ENCODE measurements around the gene PACS1.

PACS1 gene

GRCh38 chr11:66259225-66259624, 189.2 kb downstream of the PACS1 start:
- no peak for DNase-seq

GRCh38 chr11:66259956-66260355, 189.9 kb downstream of the PACS1 start:
- TF ChIP-seq EZH2 (optimal IDR thresholded peaks at IDR 0.05; ENCODE audit: low read depth, low read length), result no peak
- TF ChIP-seq, protein P1, sequence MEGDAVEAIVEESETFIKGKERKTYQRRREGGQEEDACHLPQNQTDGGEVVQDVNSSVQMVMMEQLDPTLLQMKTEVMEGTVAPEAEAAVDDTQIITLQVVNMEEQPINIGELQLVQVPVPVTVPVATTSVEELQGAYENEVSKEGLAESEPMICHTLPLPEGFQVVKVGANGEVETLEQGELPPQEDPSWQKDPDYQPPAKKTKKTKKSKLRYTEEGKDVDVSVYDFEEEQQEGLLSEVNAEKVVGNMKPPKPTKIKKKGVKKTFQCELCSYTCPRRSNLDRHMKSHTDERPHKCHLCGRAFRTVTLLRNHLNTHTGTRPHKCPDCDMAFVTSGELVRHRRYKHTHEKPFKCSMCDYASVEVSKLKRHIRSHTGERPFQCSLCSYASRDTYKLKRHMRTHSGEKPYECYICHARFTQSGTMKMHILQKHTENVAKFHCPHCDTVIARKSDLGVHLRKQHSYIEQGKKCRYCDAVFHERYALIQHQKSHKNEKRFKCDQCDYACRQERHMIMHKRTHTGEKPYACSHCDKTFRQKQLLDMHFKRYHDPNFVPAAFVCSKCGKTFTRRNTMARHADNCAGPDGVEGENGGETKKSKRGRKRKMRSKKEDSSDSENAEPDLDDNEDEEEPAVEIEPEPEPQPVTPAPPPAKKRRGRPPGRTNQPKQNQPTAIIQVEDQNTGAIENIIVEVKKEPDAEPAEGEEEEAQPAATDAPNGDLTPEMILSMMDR (IDR thresholded peaks at IDR 0.05; ENCODE audit: low read length), result no peak
- no peak overlapping the region for H3K4me3 ChIP-seq (ENCODE audit: low read length)
- no peak overlapping the region for H3K27ac ChIP-seq (ENCODE audit: low read length)
- no peak overlapping the region for H2AFZ ChIP-seq (ENCODE audit: low read length)
- H3K4me2 ChIP-seq (ENCODE audit: low read depth, low read length), result no peak overlapping the region
- no peak overlapping the region for H3K9ac ChIP-seq (ENCODE audit: low read length)
- no peak for DNase-seq
- H3K27me3 ChIP-seq (replicated peaks; ENCODE audit: insufficient read depth, low read length), result no peaks in the 10 kb centered on the region
- H3K36me3 ChIP-seq (replicated peaks; ENCODE audit: insufficient read depth, low read length), result no peaks in the 10 kb centered on the region
- H3F3A ChIP-seq (ENCODE audit: insufficient read depth, low read length), result peaks cover 4% of the 10 kb centered on the region; the same call in 1 of the 2 replicates
- no peaks in the 10 kb centered on the region for H3K9me2 ChIP-seq (replicated peaks; ENCODE audit: insufficient read depth, low read length)
- H3K9me3 ChIP-seq (replicated peaks; ENCODE audit: insufficient read depth, low read length), result no peaks in the 10 kb centered on the region
- H3K4me1 ChIP-seq (ENCODE audit: low read length), result peaks cover 8% of the 10 kb centered on the region
- H3K79me2 ChIP-seq (ENCODE audit: low read length), result peaks cover 28% of the 10 kb centered on the region
- no peaks in the 10 kb centered on the region for H4K20me1 ChIP-seq (ENCODE audit: insufficient read depth, low read length)

More at GRCh38 chr11:66259225-66259624, 189.2 kb downstream of the PACS1 start:
- H3K9me2 ChIP-seq (replicated peaks; ENCODE audit: insufficient read depth, low read length), result no peaks in the 10 kb centered on the region
- H2AFZ ChIP-seq (ENCODE audit: low read length), result no peak overlapping the region
- TF ChIP-seq EZH2phosphoT487 (IDR thresholded peaks at IDR 0.05; ENCODE audit: low read length) (no peak), EZH2 (optimal IDR thresholded peaks at IDR 0.05; ENCODE audit: low read depth, low read length) (no peak)
- TF ChIP-seq, protein P1 (IDR thresholded peaks at IDR 0.05; ENCODE audit: low read length), result no peak
- H4K20me1 ChIP-seq (ENCODE audit: insufficient read depth, low read length), result no peaks in the 10 kb centered on the region
- H3K9ac ChIP-seq (ENCODE audit: low read length), result no peak overlapping the region; the same call in 1 of the 2 replicates
- H3K4me2 ChIP-seq (ENCODE audit: low read depth, low read length), result peak overlapping the region; percentile 97; the same call in 1 of the 2 replicates
- H3F3A ChIP-seq (ENCODE audit: insufficient read depth, low read length), result peaks cover 4% of the 10 kb centered on the region; the same call in 1 of the 2 replicates
- H3K79me2 ChIP-seq (ENCODE audit: low read length), result peaks cover 28% of the 10 kb centered on the region
- H3K9me3 ChIP-seq (replicated peaks; ENCODE audit: insufficient read depth, low read length), result no peaks in the 10 kb centered on the region
- H3K27me3 ChIP-seq (replicated peaks; ENCODE audit: insufficient read depth, low read length), result no peaks in the 10 kb centered on the region
- H3K27ac ChIP-seq (ENCODE audit: low read length), result no peak overlapping the region
- H3K4me1 ChIP-seq (ENCODE audit: low read length), result peaks cover 8% of the 10 kb centered on the region
- H3K36me3 ChIP-seq (replicated peaks; ENCODE audit: insufficient read depth, low read length), result no peaks in the 10 kb centered on the region
- H3K4me3 ChIP-seq (ENCODE audit: low read length), result no peak overlapping the region

GRCh38 chr11:66261578-66261977, 191.5 kb downstream of the PACS1 start:
- no peak for DNase-seq
- no peaks in the 10 kb centered on the region for H3K36me3 ChIP-seq (replicated peaks; ENCODE audit: insufficient read depth, low read length)
- peaks cover 8% of the 10 kb centered on the region for H3K4me1 ChIP-seq (ENCODE audit: low read length)
- H4K20me1 ChIP-seq (ENCODE audit: insufficient read depth, low read length), result no peaks in the 10 kb centered on the region
- H3K27ac ChIP-seq (ENCODE audit: low read length), result no peak overlapping the region
- no peak overlapping the region for H3K4me2 ChIP-seq (ENCODE audit: low read depth, low read length)
- peaks cover 28% of the 10 kb centered on the region for H3K79me2 ChIP-seq (ENCODE audit: low read length)
- H3K4me3 ChIP-seq (ENCODE audit: low read length), result no peak overlapping the region
- peaks cover 4% of the 10 kb centered on the region; the same call in 1 of the 2 replicates for H3F3A ChIP-seq (ENCODE audit: insufficient read depth, low read length)
- H3K9me2 ChIP-seq (replicated peaks; ENCODE audit: insufficient read depth, low read length), result no peaks in the 10 kb centered on the region
- TF ChIP-seq EZH2phosphoT487 (IDR thresholded peaks at IDR 0.05; ENCODE audit: low read length) (no peak), EZH2 (optimal IDR thresholded peaks at IDR 0.05; ENCODE audit: low read depth, low read length) (no peak)
- TF ChIP-seq, protein P1 (IDR thresholded peaks at IDR 0.05; ENCODE audit: low read length), result no peak
- H3K9me3 ChIP-seq (replicated peaks; ENCODE audit: insufficient read depth, low read length), result no peaks in the 10 kb centered on the region
- H3K27me3 ChIP-seq (replicated peaks; ENCODE audit: insufficient read depth, low read length), result no peaks in the 10 kb centered on the region
- no peak overlapping the region for H2AFZ ChIP-seq (ENCODE audit: low read length)
- no peak overlapping the region for H3K9ac ChIP-seq (ENCODE audit: low read length)

All from MM.1S (cell line).